Caco-2 (cell line): ENCODE data around the gene ALPP. TPM values are rescaled to one million over a fixed set of nuclear protein-coding genes. Genes with fewer than 3 reads are reported as not detected.

Experiments
- BruUV-seq: library from RNA; stranded (reverse); fragments of 400-500 nt; replicated peaks from 2 replicates; lab custom pipeline; 2021; lab: Mats Ljungman, UMichigan
- CTCF ChIA-PET: fragments of 300-600 bp; sonication (Branson Sonifier 250); formaldehyde crosslinking; loops from one replicate; lab custom pipeline; 2022; ENCODE audit warnings: antibody characterized with exemption; lab: Charles Lee
- POLR2A ChIA-PET: fragments of 300-600 bp; sonication (Branson Sonifier 250); formaldehyde crosslinking; loops from one replicate; lab custom pipeline; 2022; ENCODE audit warnings: antibody characterized with exemption; lab: Charles Lee
- DNase-seq, 2 experiments: peaks; one replicate each; pipeline versions ENCODE4 v3.0.0 to v3.0.0-alpha.2; 2020 to 2022
- H3K27me3 ChIP-seq: replicated peaks from 2 replicates; pipeline ENCODE4 v1.6.0; 2011; ENCODE audit warnings: low read length; ENCODE audit not compliant: control insufficient read depth, insufficient read depth
- H3K36me3 ChIP-seq: 2 replicates; pipeline ENCODE4 v1.5.1; 2011; ENCODE audit warnings: low read length; ENCODE audit not compliant: control insufficient read depth, insufficient read depth
- H3K4me1 ChIP-seq: fragments of 250-450 bp; sonication (Bioruptor Pico); 2 replicates; pipeline ENCODE4 v1.5.1; 2020; ENCODE audit warnings: mild to moderate bottlenecking
- H3K4me3 ChIP-seq: 2 replicates; pipeline ENCODE4 v1.5.1; 2011; ENCODE audit warnings: low read depth, mild to moderate bottlenecking, control low read depth, low read length
- H3K9me3 ChIP-seq: fragments of 250-450 bp; sonication (Bioruptor Pico); 2 replicates; pipeline ENCODE4 v1.5.1; 2020; ENCODE audit warnings: mild to moderate bottlenecking, moderate library complexity
- H3K27ac Mint-ChIP-seq: one replicate; pipeline ENCODE4 v1.8.0; 2022; ENCODE audit warnings: mixed read lengths; ENCODE audit not compliant: unreplicated experiment
- H3K27me3 Mint-ChIP-seq: one replicate; pipeline ENCODE4 v1.8.0; 2022; ENCODE audit warnings: mixed read lengths; ENCODE audit not compliant: insufficient read depth, unreplicated experiment
- H3K36me3 Mint-ChIP-seq: one replicate; pipeline ENCODE4 v1.8.0; 2022; ENCODE audit warnings: mild to moderate bottlenecking, mixed read lengths; ENCODE audit not compliant: insufficient read depth, unreplicated experiment
- H3K4me1 Mint-ChIP-seq: one replicate; pipeline ENCODE4 v1.8.0; 2022; ENCODE audit warnings: low read depth, mixed read lengths; ENCODE audit not compliant: unreplicated experiment
- H3K4me3 Mint-ChIP-seq: one replicate; pipeline ENCODE4 v1.8.0; 2022; ENCODE audit warnings: mild to moderate bottlenecking, moderate library complexity, mixed read lengths; ENCODE audit not compliant: unreplicated experiment
- H3K9me3 Mint-ChIP-seq: one replicate; pipeline ENCODE4 v1.8.0; 2022; ENCODE audit warnings: mixed read lengths; ENCODE audit not compliant: unreplicated experiment
- intact Hi-C: fragments of 100-400 bp; cut with micrococcal nuclease; formaldehyde crosslinking; loops from one replicate; pipeline ENCODE4 v1.10.0; 2022; ENCODE audit not compliant: unreplicated experiment
- total RNA-seq: library from RNA; stranded (reverse); gene quantifications from 2 replicates; pipeline ENCODE4 v1.2.3, GENCODE V29; 2022
- TF ChIP-seq, protein P1 (sequence below), 2 experiments: fragments of 200-600 bp in 1 of 2; IDR thresholded peaks; 1 replicate in 1 of 2; 2 replicates in 1 of 2; pipeline versions ENCODE4 v1.5.1 to v1.8.0; 2011 to 2022; ENCODE audit warnings: antibody characterized with exemption in 1 of 2, control low read depth in 1 of 2, inconsistent platforms in 1 of 2, low read depth in 1 of 2, low read length in 1 of 2, mild to moderate bottlenecking in 1 of 2, moderate library complexity in 1 of 2; ENCODE audit not compliant: insufficient read depth in 1 of 2, severe bottlenecking in 1 of 2, unreplicated experiment in 1 of 2

The ALPP gene
- total RNA-seq, 1 experiment from 2014 or later, result 4.9 TPM

DNA sequence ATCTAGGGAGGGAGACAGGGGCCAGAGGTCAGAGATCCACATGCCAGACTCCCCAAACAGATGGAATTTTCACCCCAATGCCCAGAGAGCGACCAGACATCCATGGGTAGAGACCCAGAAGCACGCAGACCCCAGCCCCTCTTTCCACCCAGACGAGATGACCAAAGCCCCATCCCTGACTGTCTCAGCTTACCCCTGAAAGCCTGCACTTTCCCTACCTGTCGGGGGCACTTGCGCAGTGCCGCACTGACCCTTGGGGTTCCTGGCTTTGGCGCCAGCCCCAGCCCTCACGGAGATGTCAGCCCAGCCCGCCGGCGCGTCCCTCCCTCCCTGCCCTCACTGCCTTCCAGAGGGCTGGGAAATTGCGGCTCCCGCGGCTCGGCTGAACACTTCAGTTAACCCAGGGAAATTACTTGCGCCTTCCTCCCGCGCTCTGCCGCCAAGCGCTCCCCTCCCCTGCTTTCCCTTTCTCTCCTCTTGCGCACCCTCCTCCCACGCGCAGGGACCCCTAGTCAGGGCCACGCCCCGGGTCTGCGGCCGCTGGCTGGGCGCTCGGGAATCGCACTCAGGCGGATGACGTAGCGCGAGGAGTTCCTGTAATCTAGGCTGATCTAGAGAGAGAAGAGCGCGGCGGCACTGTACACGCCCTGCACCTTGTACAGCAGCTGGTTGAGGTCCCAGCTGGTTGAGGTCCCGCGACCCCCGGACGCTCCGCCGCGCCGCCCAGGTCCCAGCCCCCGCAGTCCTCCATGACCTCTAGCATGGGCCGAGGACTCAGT is 40.1 kb downstream of the ALPP start:
- peaks cover 4% of the 10 kb centered on the region for H3K36me3 Mint-ChIP-seq

GRCh38 chr2:232419245-232420072 is 40.9 kb downstream of the ALPP start:
- DNase-seq, result no peak
- intact Hi-C loops, result loop anchor here (5.0 kb wide), 1 partner anchor 32 kb away; no protein-coding TSS in a partner anchor
- Histone ChIP-seq H3K27me3 (no peaks in the 10 kb centered on the region), H3K36me3 (no peaks in the 10 kb centered on the region), H3K4me3 (no peak overlapping the region), H3K9me3 (no peaks in the 10 kb centered on the region), H3K4me1 (no peaks in the 10 kb centered on the region)
- H3K4me1 Mint-ChIP-seq, result no peaks in the 10 kb centered on the region
- CTCF ChIA-PET, result no interaction called here
- peak overlapping the region; percentile 69 for H3K4me3 Mint-ChIP-seq
- H3K36me3 Mint-ChIP-seq, result peaks cover 4% of the 10 kb centered on the region
- POLR2A ChIA-PET, result no interaction called here
- peaks cover 11% of the 10 kb centered on the region for H3K9me3 Mint-ChIP-seq
- H3K27ac Mint-ChIP-seq, result no peak overlapping the region
- TF ChIP-seq, protein P1, sequence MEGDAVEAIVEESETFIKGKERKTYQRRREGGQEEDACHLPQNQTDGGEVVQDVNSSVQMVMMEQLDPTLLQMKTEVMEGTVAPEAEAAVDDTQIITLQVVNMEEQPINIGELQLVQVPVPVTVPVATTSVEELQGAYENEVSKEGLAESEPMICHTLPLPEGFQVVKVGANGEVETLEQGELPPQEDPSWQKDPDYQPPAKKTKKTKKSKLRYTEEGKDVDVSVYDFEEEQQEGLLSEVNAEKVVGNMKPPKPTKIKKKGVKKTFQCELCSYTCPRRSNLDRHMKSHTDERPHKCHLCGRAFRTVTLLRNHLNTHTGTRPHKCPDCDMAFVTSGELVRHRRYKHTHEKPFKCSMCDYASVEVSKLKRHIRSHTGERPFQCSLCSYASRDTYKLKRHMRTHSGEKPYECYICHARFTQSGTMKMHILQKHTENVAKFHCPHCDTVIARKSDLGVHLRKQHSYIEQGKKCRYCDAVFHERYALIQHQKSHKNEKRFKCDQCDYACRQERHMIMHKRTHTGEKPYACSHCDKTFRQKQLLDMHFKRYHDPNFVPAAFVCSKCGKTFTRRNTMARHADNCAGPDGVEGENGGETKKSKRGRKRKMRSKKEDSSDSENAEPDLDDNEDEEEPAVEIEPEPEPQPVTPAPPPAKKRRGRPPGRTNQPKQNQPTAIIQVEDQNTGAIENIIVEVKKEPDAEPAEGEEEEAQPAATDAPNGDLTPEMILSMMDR (IDR thresholded peaks at IDR 0.05; ENCODE audit: insufficient read depth in 1 of 2, low read depth in 1 of 2, low read length in 1 of 2, severe bottlenecking in 1 of 2, unreplicated experiment in 1 of 2), result no peak
- no TSS peak for BruUV-seq
- H3K27me3 Mint-ChIP-seq, result no peaks in the 10 kb centered on the region

More for the DNA sequence above, 40.1 kb downstream of the ALPP start:
- Mint-ChIP-seq H3K4me3 (peak overlapping the region; percentile 69), H3K9me3 (peaks cover 11% of the 10 kb centered on the region), H3K27ac (no peak overlapping the region), H3K4me1 (no peaks in the 10 kb centered on the region), H3K27me3 (no peaks in the 10 kb centered on the region)
- Histone ChIP-seq H3K4me1 (no peaks in the 10 kb centered on the region), H3K36me3 (no peaks in the 10 kb centered on the region), H3K9me3 (no peaks in the 10 kb centered on the region), H3K4me3 (no peak overlapping the region), H3K27me3 (no peaks in the 10 kb centered on the region)
- POLR2A ChIA-PET, result no interaction called here
- TF ChIP-seq, protein P1 (IDR thresholded peaks at IDR 0.05; ENCODE audit: insufficient read depth in 1 of 2, low read depth in 1 of 2, low read length in 1 of 2, severe bottlenecking in 1 of 2, unreplicated experiment in 1 of 2), result no peak
- CTCF ChIA-PET, result no interaction called here
- no TSS peak for BruUV-seq
- intact Hi-C loops, result no loop called here
- no peak for DNase-seq

GRCh38 chr2:232420073-232420454 is 41.5 kb downstream of the ALPP start:
- no peaks in the 10 kb centered on the region for H3K36me3 ChIP-seq
- intact Hi-C loops, result loop anchor here (5.0 kb wide), 1 partner anchor 33 kb away; no protein-coding TSS in a partner anchor
- peak overlapping the region; percentile 66 for H3K4me3 Mint-ChIP-seq
- no peaks in the 10 kb centered on the region for H3K27me3 Mint-ChIP-seq
- H3K27ac Mint-ChIP-seq, result no peak overlapping the region
- H3K36me3 Mint-ChIP-seq, result peaks cover 4% of the 10 kb centered on the region
- peaks cover 11% of the 10 kb centered on the region for H3K9me3 Mint-ChIP-seq
- no peaks in the 10 kb centered on the region for H3K4me1 Mint-ChIP-seq
- no peaks in the 10 kb centered on the region for H3K4me1 ChIP-seq
- H3K4me3 ChIP-seq, result peak overlapping the region; percentile 20
- no TSS peak for BruUV-seq
- TF ChIP-seq, protein P1 (IDR thresholded peaks at IDR 0.05; ENCODE audit: insufficient read depth in 1 of 2, low read depth in 1 of 2, low read length in 1 of 2, severe bottlenecking in 1 of 2, unreplicated experiment in 1 of 2), result no peak
- POLR2A ChIA-PET, result no interaction called here
- CTCF ChIA-PET, result no interaction called here
- H3K9me3 ChIP-seq, result no peaks in the 10 kb centered on the region
- H3K27me3 ChIP-seq, result no peaks in the 10 kb centered on the region
- no peak for DNase-seq
